CD4-positive, alpha-beta T cell (primary cell): Measurements from ENCODE around the gene ANKRD40. TPM values are rescaled to one million over a fixed set of nuclear protein-coding genes. Genes with fewer than 3 reads are reported as not detected.

Experiments
- ATAC-seq: fragments of 200-7000 bp; cut with Tn5 transposase; one replicate; pipeline ENCODE4 v1.10.0; 2022; ENCODE audit warnings: mild to moderate bottlenecking; ENCODE audit not compliant: poor library complexity
- CTCF ChIA-PET: fragments of 350-600 bp; sonication (Branson Sonifier 250); formaldehyde crosslinking; loops from one replicate; lab custom pipeline; 2021; ENCODE audit warnings: antibody characterized with exemption, inconsistent platforms; lab: Charles Lee
- POLR2A ChIA-PET: fragments of 350-600 bp; sonication (Branson Sonifier 250); formaldehyde crosslinking; loops from one replicate; lab custom pipeline; 2021; ENCODE audit warnings: antibody characterized with exemption, inconsistent platforms; lab: Charles Lee
- DNase-seq, 14 experiments: peaks; one replicate each; pipeline ENCODE4 v3.0.0-alpha.2; 2013 to 2020; ENCODE audit warnings: mixed read lengths in 2 of 14
- H3K27ac ChIP-seq, 2 donors: one replicate each; pipeline versions ENCODE4 v1.5.1 to v1.7.0; 2013; ENCODE audit warnings: low read length in 2 of 2, low read depth in 1 of 2, mild to moderate bottlenecking in 1 of 2
- H3K27me3 ChIP-seq, 2 experiments: 1 replicate in 1 of 2; 2 replicates in 1 of 2; pipeline versions ENCODE4 v1.6.1 to v1.7.0; 2013; ENCODE audit warnings: low read length in 2 of 2, control low read depth in 1 of 2, mild to moderate bottlenecking in 1 of 2, moderate library complexity in 1 of 2; ENCODE audit not compliant: insufficient read depth in 2 of 2, control insufficient read depth in 1 of 2
- H3K36me3 ChIP-seq: one replicate; pipeline ENCODE4 v1.6.1; 2013; ENCODE audit warnings: low read length, control low read depth; ENCODE audit not compliant: insufficient read depth
- H3K4me1 ChIP-seq: one replicate; pipeline ENCODE4 v1.6.1; 2013; ENCODE audit warnings: low read length, control low read depth; ENCODE audit not compliant: insufficient read depth
- H3K4me3 ChIP-seq: one replicate; pipeline ENCODE4 v1.5.1; 2013; ENCODE audit warnings: mild to moderate bottlenecking, low read length, moderate library complexity
- H3K9me3 ChIP-seq, 2 experiments: 1 replicate in 1 of 2; 2 replicates in 1 of 2; pipeline versions ENCODE4 v1.6.1 to v1.7.0; 2013; ENCODE audit warnings: low read length in 2 of 2, mild to moderate bottlenecking in 2 of 2, control low read depth in 1 of 2, moderate library complexity in 1 of 2; ENCODE audit not compliant: control insufficient read depth in 1 of 2, insufficient read depth in 1 of 2
- H3K27ac Mint-ChIP-seq: one replicate; pipeline ENCODE4 v1.8.0; 2020; ENCODE audit warnings: mixed read lengths
- H3K27me3 Mint-ChIP-seq: one replicate; pipeline ENCODE4 v1.8.0; 2021; ENCODE audit warnings: mixed read lengths
- H3K36me3 Mint-ChIP-seq: one replicate; pipeline ENCODE4 v1.8.0; 2021; ENCODE audit warnings: low read depth, mixed read lengths
- H3K4me1 Mint-ChIP-seq: one replicate; pipeline ENCODE4 v1.8.0; 2021; ENCODE audit warnings: low read depth, mixed read lengths
- H3K4me3 Mint-ChIP-seq: one replicate; pipeline ENCODE4 v1.8.0; 2020; ENCODE audit warnings: mild to moderate bottlenecking, mixed read lengths
- H3K9me3 Mint-ChIP-seq: one replicate; pipeline ENCODE4 v1.8.0; 2020; ENCODE audit warnings: mixed read lengths
- intact Hi-C, 2 experiments: fragments of 100-400 bp; cut with DNase I in 1 of 2; cut with micrococcal nuclease in 1 of 2; formaldehyde crosslinking; loops; one replicate each; pipeline versions ENCODE4 v1.15.1 to v1.9.0; 2023 to 2025; cut with DNase I, micrococcal nuclease
- total RNA-seq, 174 experiments: library from RNA in 2 of 174; stranded (reverse) in 2 of 174; gene quantifications; one replicate each; pipeline ENCODE4 v1.2.3 and lab custom pipeline; 2021 to 2026
- TF ChIP-seq, protein P1 (sequence below): fragments of 200-600 bp; IDR thresholded peaks from one replicate; pipeline ENCODE4 v1.8.0; 2022; ENCODE audit warnings: antibody characterized with exemption, mild to moderate bottlenecking

Gene ANKRD40
- total RNA-seq, 2 experiments from 2014 or later = 22.8 to 24.0 TPM

DNA sequence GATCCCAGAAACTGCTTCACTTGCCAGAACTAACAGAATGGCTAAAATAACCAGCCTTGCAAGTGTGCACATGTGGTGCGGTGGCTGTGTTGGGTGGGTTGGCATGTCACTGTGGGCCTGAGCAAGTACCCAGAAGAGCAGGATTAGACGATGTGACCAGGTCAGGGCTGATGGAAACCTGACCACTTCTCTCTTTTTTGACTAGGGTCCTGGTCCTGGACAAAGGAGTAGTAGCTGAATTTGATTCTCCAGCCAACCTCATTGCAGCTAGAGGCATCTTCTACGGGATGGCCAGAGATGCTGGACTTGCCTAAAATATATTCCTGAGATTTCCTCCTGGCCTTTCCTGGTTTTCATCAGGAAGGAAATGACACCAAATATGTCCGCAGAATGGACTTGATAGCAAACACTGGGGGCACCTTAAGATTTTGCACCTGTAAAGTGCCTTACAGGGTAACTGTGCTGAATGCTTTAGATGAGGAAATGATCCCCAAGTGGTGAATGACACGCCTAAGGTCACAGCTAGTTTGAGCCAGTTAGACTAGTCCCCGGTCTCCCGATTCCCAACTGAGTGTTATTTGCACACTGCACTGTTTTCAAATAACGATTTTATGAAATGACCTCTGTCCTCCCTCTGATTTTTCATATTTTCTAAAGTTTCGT is 16.7 kb downstream of the ANKRD40 start:
- CTCF ChIA-PET = no interaction called here
- Mint-ChIP-seq H3K27me3 (no peaks in the 10 kb centered on the region), H3K4me1 (no peaks in the 10 kb centered on the region), H3K4me3 (no peak overlapping the region), H3K9me3 (no peaks in the 10 kb centered on the region), H3K36me3 (peaks cover 33% of the 10 kb centered on the region), H3K27ac (no peak overlapping the region)
- TF ChIP-seq, protein P1, sequence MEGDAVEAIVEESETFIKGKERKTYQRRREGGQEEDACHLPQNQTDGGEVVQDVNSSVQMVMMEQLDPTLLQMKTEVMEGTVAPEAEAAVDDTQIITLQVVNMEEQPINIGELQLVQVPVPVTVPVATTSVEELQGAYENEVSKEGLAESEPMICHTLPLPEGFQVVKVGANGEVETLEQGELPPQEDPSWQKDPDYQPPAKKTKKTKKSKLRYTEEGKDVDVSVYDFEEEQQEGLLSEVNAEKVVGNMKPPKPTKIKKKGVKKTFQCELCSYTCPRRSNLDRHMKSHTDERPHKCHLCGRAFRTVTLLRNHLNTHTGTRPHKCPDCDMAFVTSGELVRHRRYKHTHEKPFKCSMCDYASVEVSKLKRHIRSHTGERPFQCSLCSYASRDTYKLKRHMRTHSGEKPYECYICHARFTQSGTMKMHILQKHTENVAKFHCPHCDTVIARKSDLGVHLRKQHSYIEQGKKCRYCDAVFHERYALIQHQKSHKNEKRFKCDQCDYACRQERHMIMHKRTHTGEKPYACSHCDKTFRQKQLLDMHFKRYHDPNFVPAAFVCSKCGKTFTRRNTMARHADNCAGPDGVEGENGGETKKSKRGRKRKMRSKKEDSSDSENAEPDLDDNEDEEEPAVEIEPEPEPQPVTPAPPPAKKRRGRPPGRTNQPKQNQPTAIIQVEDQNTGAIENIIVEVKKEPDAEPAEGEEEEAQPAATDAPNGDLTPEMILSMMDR = no peak
- H3K9me3 ChIP-seq = no peaks in the 10 kb centered on the region
- no peaks in the 10 kb centered on the region for H3K27me3 ChIP-seq
- DNase-seq = no peak
- H3K4me1 ChIP-seq = no peaks in the 10 kb centered on the region
- intact Hi-C loops = no loop called here
- no peak overlapping the region for H3K4me3 ChIP-seq
- H3K27ac ChIP-seq = no peak overlapping the region
- H3K36me3 ChIP-seq = peaks cover 35% of the 10 kb centered on the region
- POLR2A ChIA-PET = no interaction called here
- ATAC-seq = no peak

DNA sequence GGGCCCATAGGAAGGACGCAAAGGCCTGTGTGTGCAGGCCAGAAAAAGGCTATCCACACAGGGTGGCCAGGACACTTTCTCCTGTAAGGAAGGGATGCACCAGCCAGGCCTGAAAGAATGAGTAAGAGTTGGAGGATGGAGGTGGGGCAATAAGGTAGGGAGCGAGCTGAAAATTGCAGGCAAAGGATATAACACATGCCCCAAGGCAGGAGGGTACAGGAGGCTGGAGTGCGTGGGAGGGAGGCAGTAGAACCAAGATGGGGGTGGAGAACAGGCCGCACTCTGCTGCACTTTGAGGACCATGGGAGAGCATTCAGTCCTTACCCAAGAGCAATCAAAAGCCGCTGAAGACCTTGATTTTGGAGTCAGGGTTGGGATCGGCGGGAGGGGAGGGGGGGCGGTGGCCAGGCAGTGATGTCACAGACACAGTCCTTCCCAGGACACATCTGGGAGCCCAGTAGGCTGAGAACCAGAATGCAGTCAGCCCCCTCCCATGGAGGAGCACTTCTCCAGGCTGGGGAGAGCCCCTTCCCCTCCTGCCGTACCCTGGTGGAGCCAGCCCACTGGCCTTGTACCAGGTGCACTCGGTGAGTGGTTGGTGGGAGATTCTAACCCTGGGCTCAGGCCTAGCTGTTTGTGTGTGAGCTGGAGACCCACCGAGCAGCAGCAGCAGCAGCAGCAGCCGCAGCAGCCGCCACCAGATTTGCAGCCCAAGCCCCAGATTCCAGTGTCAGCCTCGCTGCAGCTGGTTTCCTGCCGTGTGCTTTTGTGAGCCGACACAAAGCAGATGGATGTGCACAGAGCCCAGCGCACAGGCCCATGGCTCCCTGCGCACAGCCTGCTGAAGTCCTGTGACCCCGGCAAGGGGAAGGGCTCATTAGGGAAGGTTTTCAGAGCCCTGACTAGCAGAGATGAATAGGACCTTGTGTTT is 17.5 kb downstream of the ANKRD40 start:
- no peaks in the 10 kb centered on the region for H3K4me1 ChIP-seq
- TF ChIP-seq, protein P1 = no peak
- ChIA-PET CTCF (no interaction called here), POLR2A (no interaction called here)
- Mint-ChIP-seq H3K27me3 (no peaks in the 10 kb centered on the region), H3K36me3 (peaks cover 25% of the 10 kb centered on the region), H3K27ac (no peak overlapping the region), H3K4me3 (no peak overlapping the region), H3K9me3 (no peaks in the 10 kb centered on the region), H3K4me1 (no peaks in the 10 kb centered on the region)
- no peak overlapping the region for H3K27ac ChIP-seq
- peaks cover 27% of the 10 kb centered on the region for H3K36me3 ChIP-seq
- no peak overlapping the region for H3K4me3 ChIP-seq
- H3K9me3 ChIP-seq = no peaks in the 10 kb centered on the region
- ATAC-seq (no peak), DNase-seq (no peak)
- no peaks in the 10 kb centered on the region for H3K27me3 ChIP-seq
- intact Hi-C loops = no loop called here

DNA sequence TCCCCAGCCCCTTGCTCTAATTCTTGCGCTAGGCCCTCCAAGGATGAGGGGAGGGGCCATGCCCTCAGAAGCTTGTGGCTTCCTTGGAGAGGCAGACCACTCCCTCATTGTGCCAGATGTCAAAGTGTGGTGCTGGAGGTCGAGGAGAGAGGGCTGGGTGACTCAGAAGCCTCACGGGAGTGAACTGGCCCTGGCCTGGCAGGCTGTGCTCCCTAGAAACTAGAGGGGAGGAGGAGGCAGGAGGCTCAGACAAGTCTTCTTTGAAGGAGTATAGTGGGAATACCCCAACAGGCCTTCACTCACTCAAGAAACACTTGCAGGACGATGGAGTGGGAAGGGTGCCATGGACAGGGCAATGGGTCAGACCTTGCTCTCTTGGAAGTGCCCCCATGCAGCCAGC is 18.5 kb downstream of the ANKRD40 start:
- H3K36me3 ChIP-seq = peaks cover 17% of the 10 kb centered on the region
- ChIA-PET CTCF (no interaction called here), POLR2A (no interaction called here)
- Mint-ChIP-seq H3K4me3 (no peak overlapping the region), H3K4me1 (no peaks in the 10 kb centered on the region), H3K27ac (no peak overlapping the region), H3K27me3 (no peaks in the 10 kb centered on the region), H3K36me3 (peaks cover 15% of the 10 kb centered on the region), H3K9me3 (no peaks in the 10 kb centered on the region)
- H3K4me1 ChIP-seq = no peaks in the 10 kb centered on the region
- no peak overlapping the region for H3K27ac ChIP-seq
- H3K27me3 ChIP-seq = no peaks in the 10 kb centered on the region
- TF ChIP-seq, protein P1 = no peak
- ATAC-seq = no peak
- H3K9me3 ChIP-seq = no peaks in the 10 kb centered on the region
- no peak overlapping the region for H3K4me3 ChIP-seq
- intact Hi-C loops = no loop called here
- no peak for DNase-seq
